HG03025 (cell line): Measurements from ENCODE around the gene NACC2.

Source experiments
- ATAC-seq: cut with Tn5 transposase; IDR thresholded peaks from one replicate; pipeline ENCODE4 v1.9.1; 2021; ENCODE audit warnings: mild to moderate bottlenecking, moderate library complexity; ENCODE audit not compliant: unreplicated experiment, low FRiP score

NACC2 gene, protein sequence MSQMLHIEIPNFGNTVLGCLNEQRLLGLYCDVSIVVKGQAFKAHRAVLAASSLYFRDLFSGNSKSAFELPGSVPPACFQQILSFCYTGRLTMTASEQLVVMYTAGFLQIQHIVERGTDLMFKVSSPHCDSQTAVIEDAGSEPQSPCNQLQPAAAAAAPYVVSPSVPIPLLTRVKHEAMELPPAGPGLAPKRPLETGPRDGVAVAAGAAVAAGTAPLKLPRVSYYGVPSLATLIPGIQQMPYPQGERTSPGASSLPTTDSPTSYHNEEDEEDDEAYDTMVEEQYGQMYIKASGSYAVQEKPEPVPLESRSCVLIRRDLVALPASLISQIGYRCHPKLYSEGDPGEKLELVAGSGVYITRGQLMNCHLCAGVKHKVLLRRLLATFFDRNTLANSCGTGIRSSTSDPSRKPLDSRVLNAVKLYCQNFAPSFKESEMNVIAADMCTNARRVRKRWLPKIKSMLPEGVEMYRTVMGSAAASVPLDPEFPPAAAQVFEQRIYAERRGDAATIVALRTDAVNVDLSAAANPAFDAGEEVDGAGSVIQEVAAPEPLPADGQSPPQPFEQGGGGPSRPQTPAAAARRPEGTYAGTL

GRCh38 chr9:136095070-136096058 lies at the start of gene NACC2:
Gene NACC2 (minus strand): TSS chr9:136095289. CDS start chr9:136050521, 44,768 bp downstream.
- ATAC-seq: no peak

GRCh38 chr9:136144450-136144849 lies 49.4 kb upstream of the NACC2 start:
- no peak for ATAC-seq

- ATAC-seq: no peak
These were observed 48.3 kb upstream of the NACC2 start for GRCh38 chr9:136143215-136144001.

GRCh38 chr9:136142859-136143214 lies 47.7 kb upstream of the NACC2 start:
- ATAC-seq: no peak

- ATAC-seq: no peak
These were observed 47.3 kb upstream of the NACC2 start for GRCh38 chr9:136142414-136142796.

DNA sequence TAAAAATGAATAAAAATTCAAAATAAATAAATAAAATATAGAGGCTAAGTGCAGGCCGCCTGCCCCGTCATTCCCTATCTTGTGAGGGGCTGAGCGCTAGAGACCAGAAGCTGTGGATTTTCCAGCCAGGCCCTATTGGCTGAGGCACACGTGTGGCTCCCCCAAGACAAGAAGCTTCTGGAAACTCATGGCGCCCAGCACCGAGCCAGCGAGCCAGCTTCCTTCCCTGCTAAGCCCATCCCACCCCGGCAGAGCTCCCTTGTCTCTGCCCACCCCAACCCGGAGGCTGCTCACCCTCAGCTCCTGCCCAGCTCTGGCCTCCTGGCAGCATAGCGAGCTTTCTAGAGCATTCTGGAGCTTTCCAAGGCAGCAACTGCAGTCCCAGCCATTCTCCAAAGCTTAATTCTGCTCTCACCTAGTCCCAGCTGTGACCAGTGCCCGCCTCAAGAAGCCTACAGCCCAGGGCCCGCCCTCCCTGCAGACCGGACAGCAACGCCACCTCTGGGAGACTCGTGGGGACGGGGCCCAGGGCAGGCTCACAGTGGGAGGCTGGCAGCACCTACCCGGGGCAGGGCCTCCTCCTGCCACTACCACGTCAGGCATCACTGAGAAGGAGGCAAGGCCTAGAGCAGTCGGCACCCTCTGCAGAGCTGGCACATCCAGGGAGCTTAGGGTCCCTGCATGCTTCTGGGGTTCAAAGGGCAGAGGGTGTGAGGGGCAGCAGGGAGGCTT lies 46.8 kb upstream of the NACC2 start:
- ATAC-seq: no peak

DNA sequence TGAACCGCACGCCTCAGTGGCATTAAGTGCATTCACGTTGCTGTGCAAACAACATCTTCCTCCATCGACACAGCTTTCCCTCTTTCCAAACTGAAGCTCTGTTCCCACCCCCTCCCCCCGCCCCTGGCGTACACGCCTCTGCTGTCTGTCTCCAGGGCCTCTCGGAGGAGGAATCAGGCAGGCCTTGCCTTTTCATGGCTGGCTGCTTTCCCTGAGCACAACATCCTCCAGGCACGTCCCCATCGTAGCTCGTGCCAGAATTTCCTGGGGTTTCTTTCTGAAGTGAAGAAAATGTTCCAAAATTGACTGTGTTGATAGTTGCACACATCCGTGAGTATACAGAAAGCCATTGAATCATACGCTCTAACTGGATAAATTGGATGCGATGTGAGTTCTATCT lies 45.9 kb upstream of the NACC2 start:
- no peak for ATAC-seq

DNA sequence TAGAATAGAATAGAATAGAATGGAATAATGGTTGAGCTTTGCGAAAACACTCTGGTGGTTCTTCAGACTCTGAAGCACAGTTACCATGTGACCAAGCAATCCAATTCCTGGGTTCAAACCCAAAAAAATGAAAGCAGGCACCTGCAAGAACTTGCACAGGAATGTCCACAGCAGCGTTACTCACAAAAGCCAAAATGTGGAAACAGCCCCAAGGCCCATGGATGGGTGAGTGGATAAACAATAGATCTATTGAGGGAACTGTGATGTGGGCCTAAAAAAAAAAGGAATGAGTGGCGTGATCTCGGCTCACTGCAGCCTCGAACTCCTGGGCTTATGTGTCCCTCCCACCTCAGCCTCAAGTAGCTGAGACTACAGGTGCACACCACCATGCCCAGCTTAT lies 45.0 kb upstream of the NACC2 start:
- ATAC-seq: no peak

- no peak for ATAC-seq
These were observed 43.5 kb upstream of the NACC2 start for GRCh38 chr9:136138566-136138965.

DNA sequence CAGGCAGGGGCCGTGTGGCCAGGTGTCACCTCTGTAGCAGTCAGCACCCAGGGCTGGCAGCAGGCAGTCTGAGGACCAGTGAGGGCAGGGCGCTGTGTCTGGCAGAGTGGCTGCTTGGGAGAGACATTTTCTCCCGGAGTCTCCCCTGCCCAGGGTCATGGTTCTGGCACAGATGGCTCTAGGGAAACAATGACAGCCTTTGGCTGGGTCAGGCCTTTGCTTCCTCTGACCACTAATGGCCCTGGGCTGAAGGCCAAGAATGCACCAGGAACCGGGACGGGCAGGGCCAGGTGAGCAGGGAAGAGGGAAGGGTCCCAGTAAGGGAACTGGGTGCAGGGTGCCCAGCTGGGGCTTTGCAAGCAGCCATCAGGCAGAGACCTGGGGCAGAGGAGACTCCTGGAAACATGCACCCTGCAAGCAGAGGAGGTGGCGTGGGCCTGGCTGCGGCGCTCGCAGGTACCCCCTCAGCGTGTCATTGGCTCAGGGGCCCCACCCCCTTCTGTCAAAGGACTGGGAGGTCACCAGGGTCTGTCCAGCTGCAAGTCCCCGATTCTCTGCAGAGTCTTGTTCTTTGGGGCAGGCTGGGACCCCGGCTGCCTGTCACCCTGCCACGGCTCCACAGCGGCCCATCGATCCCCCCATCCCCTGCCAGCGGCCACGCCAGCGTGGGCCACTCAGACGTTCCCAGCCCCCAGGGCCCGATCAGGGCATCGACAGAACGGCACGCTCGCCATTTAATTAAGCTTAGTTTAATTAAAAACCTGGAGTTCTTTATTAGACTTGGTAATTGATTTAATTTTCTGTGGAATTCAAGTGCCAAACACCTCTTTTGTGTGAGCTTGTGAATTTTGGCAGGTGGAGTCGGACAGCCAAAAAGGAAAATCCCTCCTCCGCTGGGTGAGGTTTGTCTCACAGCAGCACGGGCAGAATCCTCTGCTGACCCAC lies 42.5 kb upstream of the NACC2 start:
- ATAC-seq: no peak

DNA sequence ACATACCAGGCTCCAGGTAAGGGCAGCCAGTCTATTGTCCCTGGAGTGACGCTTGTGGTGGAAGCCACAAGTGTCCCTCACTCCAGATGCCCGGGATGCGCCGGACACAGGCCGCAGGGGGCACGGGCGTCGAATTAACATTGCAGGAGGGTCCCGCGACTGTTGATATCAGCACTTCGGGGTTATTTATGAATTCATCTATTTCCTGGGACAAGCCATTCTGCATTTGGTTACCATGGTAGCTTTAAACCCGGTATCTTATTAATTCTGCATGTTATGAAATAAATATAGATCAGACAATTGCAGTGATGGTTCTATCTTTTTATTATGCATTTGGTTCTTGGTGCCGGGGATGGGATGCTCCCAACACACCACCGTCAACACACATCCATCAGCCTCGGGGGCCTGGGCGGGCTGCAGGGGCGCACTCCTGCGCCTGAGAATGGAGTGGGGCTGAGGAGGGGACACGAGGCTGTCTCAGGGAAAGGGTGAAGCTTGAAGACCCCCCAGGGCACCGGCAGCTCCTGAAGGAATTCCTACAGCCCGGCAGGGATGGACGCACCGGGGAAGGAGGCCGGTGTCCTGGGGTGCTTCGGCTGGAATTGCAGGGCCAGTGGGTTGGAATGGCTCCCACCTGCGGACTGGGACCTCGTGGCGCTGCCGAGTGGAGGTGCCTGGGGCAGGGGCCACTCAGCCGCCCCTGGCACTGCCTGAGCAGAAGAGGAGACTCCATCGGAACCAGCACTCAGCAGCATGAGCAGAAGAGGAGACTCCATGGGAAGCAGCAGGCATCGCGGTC lies 41.2 kb upstream of the NACC2 start:
- ATAC-seq: no peak

DNA sequence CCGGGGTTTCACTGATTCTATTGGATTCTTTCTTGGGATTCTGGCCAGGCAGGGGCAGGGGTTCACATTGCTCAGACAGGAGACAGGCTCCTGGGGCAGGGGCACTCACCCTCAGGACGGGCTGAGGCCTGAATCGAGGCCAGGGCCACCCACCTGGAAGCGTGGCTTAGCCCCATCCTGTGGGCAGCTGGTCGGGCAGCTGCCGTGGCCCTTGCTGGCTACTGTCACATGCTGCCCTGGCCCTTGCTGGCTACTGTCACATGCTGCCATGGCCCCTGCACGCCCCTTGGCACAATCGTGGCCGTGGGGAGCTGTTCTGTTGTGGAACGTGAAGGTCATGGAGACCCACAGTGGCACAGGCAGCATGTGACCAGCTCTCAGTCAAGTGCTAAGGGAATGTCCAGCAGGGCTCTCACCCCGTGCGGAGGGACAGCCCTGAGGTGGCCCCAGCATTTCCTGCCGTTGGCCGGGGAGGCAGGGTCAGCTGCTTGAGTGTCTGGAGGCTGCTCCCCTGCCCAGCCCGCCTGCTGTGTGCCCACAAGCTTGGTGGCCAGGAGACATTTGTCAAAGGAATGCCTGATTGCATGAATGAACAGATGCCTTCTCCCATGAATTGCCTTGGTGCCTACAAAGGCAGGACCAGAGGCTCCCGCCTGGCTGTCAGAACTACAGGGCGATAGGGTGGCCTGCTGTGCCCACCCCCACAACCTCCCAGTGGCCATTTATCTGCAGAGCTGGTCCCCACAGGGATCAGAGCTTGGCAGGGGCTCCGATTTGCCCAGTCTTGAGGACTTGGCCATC lies 40.4 kb upstream of the NACC2 start:
- ATAC-seq: no peak

DNA sequence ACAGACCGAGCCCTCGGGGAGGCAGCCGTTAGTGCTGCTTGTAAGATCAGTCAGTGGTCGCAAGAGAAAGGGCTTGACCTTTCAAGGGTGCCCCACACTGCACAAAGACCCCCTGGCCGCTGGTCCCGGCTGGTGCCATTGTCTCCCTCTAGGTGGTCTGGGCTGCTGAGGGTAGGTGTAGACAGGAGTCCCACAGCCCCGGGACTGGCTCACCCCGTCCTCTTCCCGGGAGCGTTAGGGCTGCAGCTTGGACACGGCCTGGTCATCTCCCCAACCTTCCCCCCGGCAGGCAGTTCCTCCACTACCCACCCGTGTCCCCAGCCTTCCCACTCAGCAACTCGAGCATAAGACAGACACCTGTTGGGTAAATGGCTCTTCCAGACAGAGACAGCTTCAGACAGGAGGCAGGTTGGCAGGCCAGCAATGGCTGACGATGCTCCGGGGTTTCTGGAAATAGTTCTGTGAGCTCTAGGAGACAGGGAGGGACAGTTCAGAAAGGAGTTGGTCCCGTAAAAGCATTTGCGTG lies 38.9 kb upstream of the NACC2 start:
- ATAC-seq: no peak

DNA sequence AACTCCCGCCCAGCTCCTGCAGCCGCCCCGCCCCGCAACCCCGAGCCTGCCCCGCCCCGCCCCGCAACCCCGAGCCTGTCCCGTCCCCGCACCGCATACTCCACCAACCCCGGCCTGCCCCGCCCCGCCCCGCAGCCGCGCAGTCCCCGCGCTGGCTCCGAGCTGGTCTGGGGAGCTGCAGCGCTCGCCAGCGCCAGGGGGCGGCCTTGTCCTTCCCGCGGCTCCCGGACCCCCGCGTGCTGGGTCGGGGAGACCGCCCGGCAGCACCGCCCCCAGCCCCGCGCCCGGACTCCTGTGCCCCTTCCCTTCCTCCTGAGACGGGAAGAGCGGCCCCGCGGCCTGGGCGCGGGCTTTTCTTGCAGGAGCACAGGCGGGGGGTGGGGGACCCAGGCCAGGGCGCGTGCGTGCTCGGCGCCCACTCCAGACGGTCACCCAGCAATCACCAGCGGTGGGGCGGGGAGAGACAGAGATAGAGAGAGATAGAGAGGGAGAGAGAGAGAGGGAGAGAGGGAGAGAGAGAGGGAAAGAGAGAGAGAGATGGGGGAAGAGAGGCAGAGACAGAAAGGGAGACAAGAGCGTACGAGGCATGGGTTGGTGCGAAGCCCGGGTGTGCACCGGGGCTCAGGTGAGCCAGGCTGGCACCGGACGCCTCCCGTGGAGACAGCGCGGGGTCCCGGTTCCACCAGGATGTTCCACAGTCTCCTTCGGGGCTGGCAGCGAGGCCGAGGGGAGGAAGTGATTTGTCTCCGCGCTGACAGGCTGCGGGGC lies 38.3 kb upstream of the NACC2 start:
- no peak for ATAC-seq

- ATAC-seq: no peak
These were observed 37.5 kb upstream of the NACC2 start for GRCh38 chr9:136132512-136133050.
